OCI-M2 (cell line): ENCODE measurements around the gene SURF1.
"Not testable (repeated sequence)": the region's sequence is repeated elsewhere in the genome, so short reads cannot be mapped to it uniquely, and the experiment has no call there.

Experiments used
- DNase-seq: peaks from one replicate; lab custom pipeline; 2025; ENCODE audit not compliant: unreplicated experiment; lab: John Stamatoyannopoulos, UW

Gene SURF1, protein sequence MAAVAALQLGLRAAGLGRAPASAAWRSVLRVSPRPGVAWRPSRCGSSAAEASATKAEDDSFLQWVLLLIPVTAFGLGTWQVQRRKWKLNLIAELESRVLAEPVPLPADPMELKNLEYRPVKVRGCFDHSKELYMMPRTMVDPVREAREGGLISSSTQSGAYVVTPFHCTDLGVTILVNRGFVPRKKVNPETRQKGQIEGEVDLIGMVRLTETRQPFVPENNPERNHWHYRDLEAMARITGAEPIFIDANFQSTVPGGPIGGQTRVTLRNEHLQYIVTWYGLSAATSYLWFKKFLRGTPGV

DNA sequence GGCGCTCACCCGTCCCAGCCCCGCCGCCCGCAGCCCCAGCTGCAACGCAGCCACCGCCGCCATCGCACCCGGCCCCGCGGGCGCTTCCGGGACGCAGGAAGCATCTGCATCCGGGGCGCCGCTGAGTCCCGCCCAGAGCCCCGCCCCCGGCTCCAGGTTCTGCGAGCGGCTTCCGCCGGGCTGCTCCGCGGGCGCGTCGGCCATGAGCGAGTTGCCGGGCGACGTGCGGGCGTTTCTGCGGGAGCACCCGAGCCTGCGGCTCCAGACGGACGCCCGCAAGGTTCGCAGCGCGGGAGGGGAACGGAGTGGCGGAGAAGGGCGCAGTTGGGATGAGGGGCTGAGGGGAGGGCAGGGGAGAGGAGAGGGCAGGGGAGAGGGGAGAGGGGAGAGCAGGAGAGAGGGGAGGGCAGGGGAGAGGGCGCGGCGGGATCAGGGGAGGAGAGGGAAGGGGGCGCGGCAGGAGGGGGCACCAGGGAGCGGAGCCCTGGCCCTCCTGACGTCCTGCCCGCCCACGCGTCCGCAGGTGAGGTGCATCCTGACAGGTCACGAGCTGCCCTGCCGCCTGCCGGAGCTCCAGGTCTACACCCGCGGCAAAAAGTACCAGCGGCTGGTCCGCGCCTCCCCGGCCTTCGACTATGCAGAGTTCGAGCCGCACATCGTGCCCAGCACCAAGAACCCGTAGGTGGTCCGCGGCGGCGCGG is at the start of gene SURF1, which contains the start of gene SURF2:
TSS of gene SURF1 (minus strand) at position 97 of the 701 bp plus-strand sequence. CDS start at position 63, 34 bp downstream.
TSS of gene SURF2 (plus strand) at position 160 of the 701 bp plus-strand sequence. CDS start at position 203, 43 bp downstream.
- DNase-seq = no peak

DNA sequence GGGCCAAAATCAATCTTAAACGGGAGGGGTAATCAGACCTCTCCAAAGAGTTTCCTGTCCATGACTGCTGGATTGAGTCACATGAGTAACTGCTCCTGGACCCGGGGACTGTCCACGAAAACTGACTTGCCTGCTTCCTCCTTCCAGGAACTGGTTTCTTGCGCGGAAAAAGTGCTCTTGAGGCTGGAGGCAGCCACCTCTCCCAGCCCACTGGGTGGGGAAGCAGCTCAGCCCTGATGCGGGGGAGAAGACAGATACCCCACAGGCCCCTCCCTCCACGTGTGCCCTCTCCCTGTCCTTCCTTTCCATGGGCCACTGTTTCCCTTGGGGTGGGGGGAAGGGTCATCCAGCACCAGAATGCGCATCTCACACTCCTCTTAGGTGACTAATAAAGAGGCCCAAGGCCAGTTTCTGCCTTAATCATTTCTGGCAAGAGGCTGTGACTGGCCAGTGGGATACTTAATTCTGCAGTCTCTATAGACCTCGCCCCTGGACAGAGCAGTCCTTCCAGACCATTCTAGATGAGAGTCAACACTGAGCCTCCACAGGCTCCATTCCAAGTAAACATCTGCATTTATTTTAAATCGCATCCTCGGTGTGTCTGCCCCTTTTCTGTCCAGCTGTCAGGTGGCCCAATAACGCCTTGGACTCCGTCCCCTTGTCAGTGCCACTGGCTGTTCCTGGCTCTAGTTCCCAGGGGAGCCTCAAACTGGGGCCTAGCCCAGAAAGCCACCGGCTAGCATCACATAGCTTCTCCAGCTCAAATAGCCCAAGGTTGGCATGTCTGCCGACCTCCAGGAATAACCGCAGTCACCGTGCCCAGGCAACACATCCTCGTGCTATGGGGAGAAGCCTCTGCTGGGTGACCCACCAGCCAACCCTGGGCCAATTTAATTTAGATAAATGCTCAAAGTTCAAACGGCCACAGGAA is 49.5 kb upstream of the SURF1 start:
- no peak for DNase-seq

DNA sequence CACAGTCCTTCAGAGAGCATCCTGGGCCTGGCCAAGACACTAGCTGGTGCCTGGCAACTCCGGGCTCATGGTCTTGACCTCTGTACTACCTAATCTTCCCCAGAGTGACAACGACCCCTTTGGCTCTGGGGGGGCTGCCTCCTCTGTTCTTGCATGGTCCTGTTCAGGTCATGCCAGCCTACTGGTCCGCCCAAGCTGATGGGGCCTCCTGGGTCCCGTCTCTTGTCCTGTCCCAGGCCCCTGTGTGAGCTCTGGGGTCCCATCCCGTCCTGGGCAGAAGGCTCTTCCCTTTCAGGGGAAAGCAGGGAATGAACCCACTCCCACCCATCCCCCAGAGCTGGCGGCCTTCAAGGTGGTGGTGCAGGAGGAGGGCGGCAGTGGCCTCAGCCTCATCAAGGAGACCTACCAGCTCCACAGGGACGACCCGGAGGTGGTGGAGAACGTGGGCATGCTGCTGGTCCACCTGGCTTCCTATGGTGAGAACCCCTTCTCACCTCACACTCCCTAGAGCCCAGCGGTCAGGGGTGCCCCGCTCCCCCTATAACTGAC is 48.2 kb upstream of the SURF1 start:
- no peak for DNase-seq

DNA sequence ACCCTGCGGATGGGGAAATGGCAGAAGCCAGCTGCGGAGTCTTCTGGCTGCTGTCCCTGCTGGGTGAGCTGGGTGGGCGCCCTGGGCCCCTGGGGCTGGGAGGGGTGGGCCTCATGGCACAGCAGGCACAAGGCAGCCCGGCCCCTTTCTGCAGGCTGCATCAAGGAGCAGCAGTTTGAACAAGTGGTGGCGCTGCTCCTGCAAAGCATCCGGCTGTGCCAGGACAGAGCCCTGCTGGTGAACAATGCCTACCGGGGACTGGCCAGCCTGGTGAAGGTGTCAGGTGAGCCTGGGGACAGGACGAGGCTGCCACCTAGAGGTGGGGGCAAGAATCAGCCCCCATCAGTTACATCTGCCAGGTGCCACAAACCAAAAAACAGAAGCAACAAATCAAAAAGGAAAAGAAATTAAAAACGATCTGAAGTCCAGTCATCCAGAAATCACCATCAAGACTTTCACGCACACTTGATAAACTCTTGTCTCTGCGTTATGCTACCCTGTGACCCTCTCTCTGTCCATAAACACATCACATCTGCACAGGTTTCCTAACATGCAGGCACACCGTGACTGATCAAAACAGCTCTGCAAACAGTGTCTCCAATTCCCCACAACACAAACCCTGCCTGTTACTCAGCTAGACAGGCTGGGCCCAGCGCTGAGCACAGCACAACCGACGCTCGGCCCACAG is 47.6 kb upstream of the SURF1 start:
- no peak for DNase-seq

DNA sequence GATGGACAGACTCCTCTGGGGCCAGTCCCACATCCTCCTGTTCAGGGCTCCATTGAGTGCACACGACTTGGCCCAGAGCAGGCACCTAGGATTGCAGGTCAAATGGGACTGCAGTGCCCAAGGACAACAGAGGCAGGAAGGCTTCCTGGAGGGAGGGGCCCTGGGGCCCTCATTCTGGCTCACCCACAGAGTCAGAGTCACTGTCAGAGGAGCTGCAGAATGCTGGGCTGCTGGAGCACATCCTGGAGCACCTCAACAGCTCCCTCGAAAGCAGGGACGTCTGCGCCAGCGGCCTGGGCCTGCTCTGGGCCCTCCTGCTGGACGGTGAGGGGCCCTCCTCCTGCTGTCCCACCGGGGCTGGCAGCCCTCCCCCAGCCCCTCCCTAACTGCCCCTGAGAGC is 46.4 kb upstream of the SURF1 start:
- DNase-seq = no peak

DNA sequence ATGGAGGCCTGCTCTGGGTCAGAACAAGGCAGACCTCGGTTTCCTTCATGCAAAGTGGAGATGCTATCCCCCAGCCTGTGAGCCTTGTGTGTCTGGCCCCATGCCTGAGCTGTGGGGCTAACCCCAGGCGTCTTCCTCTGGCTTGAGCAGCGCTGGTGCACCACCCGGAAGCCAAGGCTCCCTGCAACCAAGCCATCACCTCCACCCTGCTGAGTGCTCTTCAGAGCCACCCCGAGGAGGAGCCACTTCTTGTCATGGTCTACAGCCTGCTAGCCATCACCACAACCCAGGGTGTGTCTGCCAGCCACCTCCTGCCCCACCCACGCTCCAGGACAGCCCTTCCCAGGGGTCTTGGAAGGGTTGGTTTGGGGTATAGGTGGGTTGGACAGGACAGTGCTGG is 45.3 kb upstream of the SURF1 start:
- no peak for DNase-seq

DNA sequence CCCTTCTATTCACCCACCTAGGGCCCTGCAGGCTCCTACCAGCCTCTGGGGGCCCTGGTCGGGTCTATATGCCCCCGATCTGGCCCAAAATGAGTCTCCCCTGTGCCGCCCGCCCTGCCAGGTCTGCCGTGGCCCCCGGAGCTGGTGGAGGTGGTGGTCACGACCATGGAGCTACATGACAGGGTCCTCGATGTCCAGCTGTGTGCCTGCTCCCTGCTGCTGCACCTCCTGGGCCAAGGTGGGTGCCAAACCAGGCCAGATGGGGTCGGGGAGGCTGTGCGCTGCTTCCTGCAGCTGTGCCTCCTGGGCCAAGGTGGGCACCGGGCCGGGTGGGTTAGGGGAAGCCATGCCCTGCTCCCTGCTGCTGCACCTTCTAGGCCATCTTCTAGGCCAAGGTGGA is 44.0 kb upstream of the SURF1 start:
- DNase-seq = no peak

DNA sequence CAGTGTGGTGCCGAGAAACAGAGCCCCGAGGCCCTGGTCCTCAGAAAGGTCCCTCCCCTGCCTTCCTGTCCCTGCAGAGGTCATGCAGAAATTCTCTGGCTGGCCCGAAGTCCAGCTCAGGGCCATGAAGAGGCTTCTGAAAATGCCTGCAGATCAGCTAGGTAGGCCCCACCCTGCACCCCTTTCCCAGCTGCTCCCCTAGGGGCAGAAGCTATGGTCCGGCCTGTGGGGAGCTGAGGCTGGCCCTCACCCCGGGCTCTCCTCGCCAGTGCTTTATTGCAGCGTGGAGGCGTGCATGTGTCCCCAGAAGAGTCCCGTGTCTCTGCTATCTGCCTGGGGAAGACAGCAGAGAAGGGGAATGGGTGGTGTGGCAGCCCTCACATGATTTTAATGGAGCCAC is 41.6 kb upstream of the SURF1 start:
- no peak for DNase-seq

DNA sequence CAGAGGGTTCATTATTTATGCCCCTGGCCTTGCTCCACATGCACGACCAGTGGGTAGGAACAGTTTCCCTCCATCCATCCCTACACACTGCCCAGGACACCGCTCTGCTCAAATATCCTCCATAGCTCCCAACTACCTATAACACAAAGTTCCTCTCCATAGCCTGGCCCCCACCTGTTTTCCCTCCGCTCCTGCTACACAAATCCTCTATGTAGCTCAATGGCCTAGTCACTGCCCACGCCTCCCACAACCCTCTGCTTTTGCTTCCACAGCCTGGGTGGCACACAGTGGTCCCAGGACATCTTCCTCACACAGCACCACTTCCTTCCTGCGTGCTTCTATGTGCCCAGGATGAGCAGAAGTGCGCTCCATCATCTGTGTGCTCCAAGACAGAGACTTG is 41.1 kb upstream of the SURF1 start:
- no peak for DNase-seq

DNA sequence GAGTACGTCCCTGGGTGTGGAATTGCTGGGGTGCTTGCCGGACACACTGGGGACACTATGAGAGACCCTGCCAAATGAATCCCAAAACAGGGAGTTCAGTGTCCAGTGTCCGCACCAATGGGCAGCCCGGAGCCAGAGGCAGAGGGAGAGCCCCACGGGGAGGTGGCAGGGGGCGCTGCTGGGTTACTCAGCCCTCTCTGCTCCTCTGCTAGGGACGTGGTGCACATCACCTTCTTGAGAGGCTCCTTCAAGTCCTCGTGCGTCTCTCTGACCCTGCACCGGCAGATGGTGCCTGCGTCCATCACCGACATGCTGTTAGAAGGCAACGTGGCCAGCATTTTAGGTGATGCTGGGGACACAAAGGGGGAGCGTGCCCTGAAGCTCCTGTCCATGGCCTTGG is 40.7 kb upstream of the SURF1 start:
- no peak for DNase-seq

DNA sequence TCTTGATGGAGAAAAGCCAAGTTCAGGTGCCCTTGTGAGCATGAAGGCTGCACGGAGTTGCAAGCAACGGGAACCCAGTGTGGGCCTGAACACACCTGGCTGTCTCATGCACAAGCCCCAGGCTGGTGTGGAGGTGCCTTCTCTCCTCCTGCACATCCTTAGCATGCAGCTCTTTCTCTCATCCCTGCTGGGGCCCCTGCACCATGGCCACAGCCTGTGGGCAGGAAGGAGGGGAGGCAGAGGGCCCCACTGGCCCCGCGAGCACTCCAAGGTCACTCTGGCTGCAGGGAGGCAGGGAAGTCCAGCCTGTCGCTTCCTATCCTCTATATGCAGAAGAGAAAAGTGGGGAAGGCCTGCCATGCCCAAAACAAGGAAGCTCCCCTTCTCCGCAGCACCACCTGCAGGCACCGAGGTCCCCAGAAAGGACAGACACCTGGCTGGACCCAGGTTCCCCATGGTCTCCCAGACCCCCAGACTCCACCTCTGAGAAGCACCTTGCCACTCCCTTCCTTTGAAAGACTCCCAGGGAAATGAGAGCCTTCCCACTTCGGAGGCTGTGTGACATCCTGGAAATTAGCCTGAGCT is 38.5 kb upstream of the SURF1 start:
- no peak for DNase-seq

DNA sequence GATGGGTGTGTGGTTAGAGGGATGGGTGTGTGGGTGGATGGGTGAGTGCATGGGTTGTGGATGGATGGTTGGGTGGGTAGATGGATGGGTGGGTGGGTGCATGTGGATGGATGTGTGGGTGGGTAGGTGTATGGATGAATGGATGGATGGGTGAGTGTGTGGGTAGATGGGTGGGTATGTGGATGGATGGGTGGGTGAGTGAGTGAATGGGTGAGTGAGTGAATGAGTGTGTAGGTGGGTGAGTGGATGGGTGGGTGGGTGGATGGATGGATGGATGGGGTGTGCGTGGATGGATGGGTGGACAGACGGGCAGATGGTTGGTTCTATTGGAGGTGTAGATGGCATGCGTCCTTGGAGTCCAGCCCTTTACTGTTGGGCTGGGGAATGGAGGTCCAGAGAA is 37.1 kb upstream of the SURF1 start:
- DNase-seq = no peak

DNA sequence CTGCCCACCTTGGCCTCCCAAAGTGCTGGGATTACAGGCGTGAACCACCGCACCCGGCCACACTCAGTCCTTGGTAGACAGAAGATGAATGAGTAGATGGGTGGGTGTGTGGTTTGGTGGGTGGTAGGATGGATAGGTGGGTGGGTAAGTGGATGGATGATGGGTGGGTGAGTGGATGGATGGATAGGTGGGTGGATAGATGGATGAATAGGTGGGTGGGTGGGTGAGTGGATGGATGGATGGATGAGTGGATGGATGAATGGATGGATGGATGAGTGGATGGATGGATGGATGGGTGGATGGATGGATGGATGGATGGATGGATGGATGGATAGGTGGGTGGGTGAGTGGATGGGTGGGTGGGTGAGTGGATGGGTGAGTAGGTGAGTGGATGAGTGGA is 36.0 kb upstream of the SURF1 start:
- not testable (repeated sequence) for DNase-seq

DNA sequence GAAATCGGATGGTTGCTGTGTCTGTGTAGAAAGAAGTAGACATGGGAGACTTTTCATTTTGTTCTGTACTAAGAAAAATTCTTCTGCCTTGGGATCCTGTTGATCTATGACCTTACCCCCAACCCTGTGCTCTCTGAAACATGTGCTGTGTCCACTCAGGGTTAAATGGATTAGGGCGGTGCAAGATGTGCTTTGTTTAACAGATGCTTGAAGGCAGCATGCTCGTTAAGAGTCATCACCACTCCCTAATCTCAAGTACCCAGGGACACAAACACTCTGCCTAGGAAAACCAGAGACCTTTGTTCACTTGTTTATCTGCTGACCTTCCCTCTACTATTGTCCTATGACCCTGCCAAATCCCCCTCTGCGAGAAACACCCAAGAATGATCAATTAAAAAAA is 35.2 kb upstream of the SURF1 start:
- DNase-seq = not testable (repeated sequence)

DNA sequence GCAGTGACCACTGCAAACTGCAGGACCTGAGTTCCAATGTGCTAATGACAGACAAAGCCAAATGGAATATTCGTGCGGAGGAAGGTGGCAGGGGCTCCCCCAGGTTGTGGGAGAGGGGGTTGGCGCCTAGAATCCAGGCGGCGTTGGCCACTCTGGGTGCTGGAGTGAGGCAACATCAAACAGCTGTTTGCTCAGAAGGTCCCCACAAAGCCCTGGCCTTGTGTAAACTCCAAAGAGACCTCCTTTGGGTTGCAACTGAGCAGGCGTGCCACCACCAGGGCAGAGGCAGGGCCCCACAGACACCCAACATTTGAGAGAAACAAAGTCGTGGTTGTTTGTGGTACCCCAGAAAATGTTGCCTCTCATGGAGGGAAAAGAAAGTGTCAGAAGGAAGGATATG is 34.4 kb upstream of the SURF1 start:
- DNase-seq = no peak

DNA sequence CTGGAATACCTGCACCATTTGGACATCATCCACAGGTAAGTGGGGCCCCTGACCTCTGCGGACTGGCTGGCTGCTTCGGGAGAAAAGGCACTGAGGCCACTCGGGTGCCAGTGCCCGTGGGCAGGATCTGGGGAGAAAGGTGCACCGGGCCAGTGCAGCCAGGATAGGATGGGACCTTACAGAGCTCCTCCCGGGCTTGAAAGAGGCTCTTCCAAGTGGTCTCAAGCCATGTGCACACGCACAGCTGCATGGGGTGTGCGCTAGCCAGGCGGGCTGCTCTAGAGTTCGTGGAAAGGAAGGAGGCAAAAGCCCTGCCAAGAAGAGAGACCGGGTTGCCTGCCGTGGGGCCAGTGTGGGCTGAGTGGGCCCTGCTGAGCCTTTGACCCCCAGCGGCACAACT is 33.3 kb upstream of the SURF1 start:
- DNase-seq = no peak

DNA sequence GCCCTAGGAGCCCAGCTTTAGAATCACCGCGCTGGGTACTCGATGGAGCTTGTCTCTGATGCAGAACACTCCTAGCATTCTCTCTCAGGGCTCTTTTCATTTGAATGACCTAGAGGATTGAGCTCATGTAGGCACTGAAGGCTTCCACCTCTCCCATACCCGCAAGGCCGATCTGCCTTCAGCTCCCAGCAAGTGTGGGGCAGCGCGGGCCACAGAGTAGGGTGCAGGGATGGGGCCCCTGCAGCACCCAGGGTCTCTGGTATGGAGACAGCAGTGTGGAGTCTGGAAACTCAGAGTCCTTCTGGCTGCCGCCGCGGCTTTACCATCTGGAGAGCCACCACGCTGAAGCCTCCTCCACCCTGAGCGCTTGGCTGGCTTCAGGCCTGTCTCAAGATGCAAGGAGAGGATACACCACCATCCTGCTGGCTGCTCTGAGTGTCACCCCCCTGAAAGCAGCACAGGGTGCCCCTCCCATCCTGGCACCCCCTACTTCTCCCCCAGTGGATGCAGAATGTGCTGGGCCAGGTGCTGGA is 32.8 kb upstream of the SURF1 start:
- no peak for DNase-seq

DNA sequence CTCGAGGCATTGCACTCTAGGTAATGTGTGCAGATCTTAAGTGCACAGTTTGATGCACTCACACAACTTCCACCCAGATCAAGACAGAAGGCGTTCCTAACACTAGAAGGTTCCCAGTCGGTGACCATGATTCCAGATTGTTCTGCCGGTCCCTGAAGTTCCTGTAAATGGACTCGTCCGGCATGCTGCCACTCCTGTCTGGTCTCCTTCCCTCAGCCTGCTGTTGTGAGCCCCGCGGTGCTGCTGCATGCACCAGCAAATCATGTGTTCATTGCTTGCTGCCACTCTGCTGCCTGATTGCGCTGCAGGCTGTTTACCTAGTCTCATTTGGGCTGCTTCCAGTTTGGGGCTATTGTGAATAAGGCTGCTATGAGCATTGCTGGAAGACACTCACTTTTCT is 31.4 kb upstream of the SURF1 start:
- no peak for DNase-seq

DNA sequence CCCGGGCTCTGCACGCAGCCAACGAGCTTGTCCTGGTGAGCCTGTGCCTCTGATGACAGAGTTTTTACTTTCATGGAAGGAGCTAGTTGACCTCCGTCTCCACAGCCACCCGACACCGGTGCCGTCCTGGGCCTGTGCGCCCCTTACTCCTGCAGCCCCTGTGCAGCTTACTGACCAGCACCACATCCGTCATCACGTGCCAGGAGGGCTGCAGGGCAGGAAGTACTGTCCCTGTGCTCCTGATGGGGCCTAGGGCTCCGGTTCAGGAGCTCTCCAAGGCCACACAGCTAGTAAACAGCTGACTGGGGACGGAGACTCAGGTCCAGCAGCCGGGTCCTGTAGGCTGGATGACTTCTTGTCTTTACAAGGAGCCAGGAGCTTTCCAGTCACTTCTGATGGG is 30.1 kb upstream of the SURF1 start:
- DNase-seq = no peak

DNA sequence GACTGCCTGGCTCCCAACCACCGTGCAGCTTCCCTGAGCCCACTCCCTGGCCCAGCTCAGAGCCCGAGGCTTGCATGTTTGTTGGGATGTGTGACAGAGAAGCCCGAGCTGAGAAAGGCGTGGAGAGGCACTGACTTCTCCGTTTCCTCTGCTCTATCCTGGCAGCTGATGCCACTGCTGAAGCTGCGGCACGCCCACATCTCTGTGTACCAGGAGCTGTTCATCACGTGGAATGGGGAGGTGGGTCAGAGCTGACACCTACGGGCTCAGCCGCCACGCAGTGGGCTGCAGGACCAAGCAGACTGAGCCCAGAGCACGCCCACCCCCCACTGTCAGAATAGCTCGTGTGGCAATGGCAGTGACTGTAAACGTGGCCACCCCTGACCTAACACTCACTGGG is 29.2 kb upstream of the SURF1 start:
- no peak for DNase-seq
